HuH-7.5 (cell line): ENCODE results near the gene LAMB1.

ENCODE experiments used
- DNase-seq: peaks from one replicate; pipeline ENCODE4 v3.0.0; 2011; ENCODE audit warnings: low spot score

Gene LAMB1

GRCh38 chr7:108017776-108018151, 14.8 kb upstream of the LAMB1 start:
- DNase-seq: no peak

GRCh38 chr7:108016841-108017775, 14.1 kb upstream of the LAMB1 start:
- DNase-seq: no peak

- no peak for DNase-seq
Observed at GRCh38 chr7:108015740-108016139, 12.8 kb upstream of the LAMB1 start.

GRCh38 chr7:108014747-108015682, 12.1 kb upstream of the LAMB1 start:
- no peak for DNase-seq

- no peak for DNase-seq
Observed at GRCh38 chr7:108014215-108014614, 11.3 kb upstream of the LAMB1 start.

GRCh38 chr7:108012499-108013430, 9.8 kb upstream of the LAMB1 start:
- no peak for DNase-seq

- DNase-seq: no peak
Observed at GRCh38 chr7:108010377-108010776, 7.4 kb upstream of the LAMB1 start.

GRCh38 chr7:108009873-108010272, 6.9 kb upstream of the LAMB1 start:
- no peak for DNase-seq

GRCh38 chr7:108008827-108009226, 5.9 kb upstream of the LAMB1 start:
- no peak for DNase-seq

GRCh38 chr7:108008240-108008639, 5.3 kb upstream of the LAMB1 start:
- DNase-seq: no peak

- DNase-seq: no peak
Observed at GRCh38 chr7:108007762-108008161, 4.8 kb upstream of the LAMB1 start.

GRCh38 chr7:108007261-108007660, 4.3 kb upstream of the LAMB1 start:
- no peak for DNase-seq

- DNase-seq: peak; percentile 59
Observed at GRCh38 chr7:108004220-108005142, 1.5 kb upstream of the LAMB1 start.

GRCh38 chr7:108003599-108003935, 606 bp upstream of the LAMB1 start:
- DNase-seq: no peak

GRCh38 chr7:108001764-108002725, 916 bp downstream of the LAMB1 start:
- no peak for DNase-seq

GRCh38 chr7:108000875-108001763, 1.8 kb downstream of the LAMB1 start:
- DNase-seq: peak; percentile 55

- no peak for DNase-seq
Observed at GRCh38 chr7:107999779-108000560, 3.0 kb downstream of the LAMB1 start.
